Activated naive CD8-positive, alpha-beta T cell treated with anti-CD3 and anti-CD28 coated beads, Interleukin-2, amount 50 U/mL, for 16 hours (primary cell): ENCODE data around the gene CBX2.
"Not testable (repeated sequence)": the region's sequence is repeated elsewhere in the genome, so short reads cannot be mapped to it uniquely, and the experiment has no call there.

Experiments
- DNase-seq: peaks from one replicate; pipeline ENCODE4 v3.0.0-alpha.2; 2020; ENCODE audit warnings: low read depth, low spot score

Gene CBX2

DNA sequence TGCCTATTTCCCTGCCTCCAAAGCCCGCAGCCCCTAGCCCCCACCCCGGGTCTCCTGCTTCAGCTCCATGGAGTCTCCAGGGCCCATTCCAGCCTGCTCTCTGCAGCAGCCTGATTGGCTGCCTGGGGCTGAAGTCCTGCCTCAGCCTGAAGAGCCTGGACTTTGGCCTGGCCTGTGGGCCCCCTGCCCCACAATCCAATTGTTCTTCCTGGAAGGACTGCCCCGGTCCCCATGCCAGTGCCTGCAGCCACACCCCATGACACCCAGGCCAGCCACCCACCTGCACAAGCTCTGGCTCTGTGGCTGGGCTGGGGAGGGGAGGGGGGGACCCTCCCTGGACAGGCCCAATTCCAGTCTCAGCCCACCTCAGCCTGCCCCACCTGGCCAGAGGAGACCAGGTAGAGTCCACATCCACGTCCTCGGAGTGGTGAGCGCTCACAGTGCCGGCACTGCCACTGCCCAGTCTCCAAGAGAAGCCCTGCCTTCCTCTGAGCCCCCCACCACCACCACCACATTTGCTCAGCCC lies 34.9 kb upstream of the CBX2 start:
- DNase-seq = no peak

- no peak for DNase-seq
Observed at GRCh38 chr17:79743614-79744013, 34.3 kb upstream of the CBX2 start.

GRCh38 chr17:79745641-79746105 lies 32.3 kb upstream of the CBX2 start:
- no peak for DNase-seq

- no peak for DNase-seq
Observed at GRCh38 chr17:79746889-79747507, 30.9 kb upstream of the CBX2 start.

- DNase-seq = no peak
Observed at GRCh38 chr17:79747508-79748294, 30.2 kb upstream of the CBX2 start.

DNA sequence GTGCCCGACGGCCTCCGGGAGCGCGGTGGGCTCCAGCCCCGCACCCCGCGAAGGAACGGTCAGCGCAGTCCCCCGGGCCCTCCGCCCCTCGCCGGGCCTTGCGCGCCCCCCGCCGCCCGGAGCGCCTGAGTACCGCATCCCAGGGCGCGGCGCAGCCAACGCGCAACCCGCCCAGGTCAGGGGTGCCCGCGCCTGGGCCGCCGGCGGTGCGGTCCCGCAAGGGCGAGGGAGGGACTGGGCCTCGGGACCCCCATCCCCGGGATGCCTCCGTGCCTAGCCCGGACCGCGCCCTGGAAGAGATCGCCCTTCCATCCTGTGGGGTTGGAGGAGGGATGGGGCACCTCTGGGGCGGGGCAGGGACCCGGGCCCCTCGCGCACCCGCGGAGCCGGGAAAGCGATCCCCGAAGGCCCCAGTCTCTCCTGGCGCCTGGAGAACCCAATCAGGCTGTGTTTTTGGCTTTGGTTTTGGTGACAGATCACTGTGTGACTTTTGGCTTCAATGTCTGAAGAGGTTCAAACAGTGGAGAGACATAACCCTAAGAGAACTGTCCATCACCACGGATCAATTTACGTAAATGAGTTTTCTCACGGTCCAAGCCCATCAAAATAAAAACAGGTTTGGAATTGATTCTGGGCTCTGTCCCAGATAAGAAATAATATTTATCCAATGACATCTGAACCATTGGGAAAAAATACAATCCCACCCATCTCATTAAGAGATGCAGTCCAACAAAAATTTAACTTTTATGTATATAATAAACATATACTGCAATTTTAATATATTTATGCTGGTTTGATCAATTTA lies 29.5 kb upstream of the CBX2 start:
- no peak for DNase-seq

DNA sequence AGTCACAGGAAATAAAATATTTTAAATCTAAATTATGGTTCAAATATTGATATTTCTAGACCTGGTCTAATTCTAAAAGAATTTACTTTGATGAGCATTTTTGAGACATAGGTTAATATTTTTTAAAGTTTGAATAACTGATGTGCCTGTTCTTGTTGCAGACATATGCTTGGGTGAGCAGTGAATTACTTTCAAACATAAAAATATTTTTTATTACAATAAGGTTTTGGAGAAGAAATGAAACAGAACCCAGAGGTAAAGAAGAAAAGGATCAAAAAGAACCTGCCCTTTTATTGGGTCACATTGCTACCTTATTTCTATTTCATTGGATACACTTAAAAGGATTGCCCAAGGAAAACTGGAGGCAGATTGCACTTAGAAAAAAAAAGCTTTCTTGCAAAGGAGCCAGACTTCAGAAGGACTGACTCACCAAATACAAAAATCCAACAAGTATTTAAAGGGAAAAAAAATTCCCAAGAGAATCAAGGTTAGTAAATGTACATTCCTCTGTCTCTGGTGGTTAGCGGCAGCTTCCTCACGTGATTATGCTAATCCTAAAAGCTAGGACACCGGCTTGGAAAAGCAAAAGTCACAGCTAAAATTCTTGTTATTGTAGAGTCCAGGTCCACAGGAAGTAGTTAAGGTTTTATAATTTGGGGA lies 28.7 kb upstream of the CBX2 start:
- DNase-seq = no peak

- no peak for DNase-seq
Observed at GRCh38 chr17:79749958-79750357, 28.0 kb upstream of the CBX2 start.

- no peak for DNase-seq
Observed at GRCh38 chr17:79750650-79751545, 27.1 kb upstream of the CBX2 start.

- DNase-seq = no peak
Observed at GRCh38 chr17:79752175-79752574, 25.8 kb upstream of the CBX2 start.

DNA sequence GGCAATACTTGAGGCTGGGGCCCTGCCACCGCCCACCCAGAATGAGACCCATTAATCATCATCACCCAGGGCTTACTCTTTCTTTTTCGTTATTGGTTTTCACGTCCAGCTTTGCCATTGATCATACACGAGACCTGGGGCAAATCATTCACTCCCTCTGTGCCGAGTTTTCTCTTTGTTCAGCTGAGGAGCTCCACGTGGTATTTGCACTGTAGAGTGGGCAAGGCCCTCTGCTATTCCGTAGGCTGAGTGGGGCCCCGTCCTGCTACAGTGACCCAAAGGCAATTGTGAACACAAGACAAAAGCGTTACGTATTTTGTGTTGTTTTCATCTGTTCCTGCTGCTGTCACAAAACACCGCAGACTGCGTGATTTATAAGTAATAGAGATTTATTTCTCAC lies 23.6 kb upstream of the CBX2 start:
- DNase-seq = no peak

GRCh38 chr17:79754903-79755302 lies 23.0 kb upstream of the CBX2 start:
- not testable (repeated sequence) for DNase-seq

GRCh38 chr17:79755591-79755990 lies 22.4 kb upstream of the CBX2 start:
- DNase-seq = no peak

GRCh38 chr17:79757140-79757745 lies 20.7 kb upstream of the CBX2 start:
- DNase-seq = no peak

- DNase-seq = no peak
Observed at GRCh38 chr17:79758271-79758670, 19.7 kb upstream of the CBX2 start.

DNA sequence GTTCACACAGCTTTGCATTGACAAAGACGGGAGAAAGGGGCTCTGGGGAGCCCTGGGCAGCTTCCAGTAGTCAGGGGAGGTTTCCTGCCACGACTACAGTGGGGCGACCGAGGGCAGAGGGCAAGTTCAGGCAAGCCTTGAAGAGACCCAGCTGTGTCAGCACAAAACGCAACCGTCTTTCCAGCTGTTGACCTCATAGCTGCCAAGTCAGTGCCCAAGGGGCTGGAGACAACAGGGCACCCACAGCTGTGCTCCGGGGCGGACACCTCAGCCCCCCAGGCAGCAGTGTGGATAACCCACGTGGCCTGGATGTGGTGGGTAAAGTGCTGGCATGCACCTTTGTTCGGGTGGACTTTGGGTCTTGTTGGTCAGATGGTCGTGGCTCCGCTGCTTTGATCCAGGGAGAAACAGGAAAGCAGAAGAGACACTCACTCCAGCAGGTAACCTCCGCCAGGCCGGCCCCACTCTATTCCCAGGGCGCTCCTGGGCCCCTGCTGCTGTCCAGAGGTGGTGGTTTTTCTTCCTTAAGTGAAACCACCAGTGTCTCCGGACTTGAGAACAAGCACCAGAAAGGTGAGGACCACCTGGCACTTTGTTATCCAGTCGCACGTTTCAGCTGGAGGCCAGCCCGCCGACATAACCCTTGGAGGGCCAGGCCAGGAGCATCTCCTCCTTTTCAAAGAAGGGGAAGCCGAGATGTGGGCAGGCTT lies 17.6 kb upstream of the CBX2 start:
- DNase-seq = no peak

GRCh38 chr17:79761894-79762589 lies 15.9 kb upstream of the CBX2 start:
- no peak for DNase-seq

DNA sequence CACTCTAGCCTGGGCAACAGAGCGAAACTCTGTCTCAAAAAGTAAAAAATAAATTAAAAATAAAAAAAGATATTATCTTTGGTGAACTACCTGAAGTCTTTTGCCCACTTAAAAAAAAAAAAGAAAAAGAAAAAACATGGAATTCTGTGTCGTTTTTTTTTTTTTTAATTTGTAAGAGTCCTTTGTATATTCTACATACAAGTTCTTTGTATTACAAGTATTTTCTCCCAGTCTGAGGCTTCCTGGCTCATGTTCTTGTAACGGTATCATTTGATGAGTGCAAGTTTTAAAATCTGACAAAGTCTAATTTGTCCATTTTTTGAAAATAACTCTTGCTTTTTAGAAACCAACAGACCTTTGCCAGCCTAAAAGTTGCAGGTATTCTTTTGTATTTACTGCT lies 12.2 kb upstream of the CBX2 start:
- no peak for DNase-seq
